Measurements from ENCODE around the gene GPBP1.
"Not testable (repeated sequence)": the region's sequence is repeated elsewhere in the genome, so short reads cannot be mapped to it uniquely, and the experiment has no call there.

Gene GPBP1

GRCh38 chr5:57309022-57309421 lies 135.2 kb downstream of the GPBP1 start:
- H3K27ac ChIP-seq (ENCODE audit: low read depth, low read length); H3K9ac ChIP-seq (ENCODE audit: low read length); H3K4me1 ChIP-seq (ENCODE audit: control insufficient read depth, insufficient read depth, low read length); H3K4me3 ChIP-seq (ENCODE audit: low read depth, low read length); H3K36me3 ChIP-seq (ENCODE audit: control insufficient read depth, insufficient read depth, low read length); H3K27me3 ChIP-seq (ENCODE audit: control insufficient read depth, insufficient read depth, low read length): not testable (repeated sequence)
- H3K9me3 ChIP-seq (ENCODE audit: control insufficient read depth, insufficient read depth, low read depth, low read length): peaks cover 32% of the 10 kb centered on the region

GRCh38 chr5:57311251-57311650 lies 137.4 kb downstream of the GPBP1 start:
- no peaks in the 10 kb centered on the region for H3K36me3 ChIP-seq (ENCODE audit: control insufficient read depth, insufficient read depth, low read length)
- no peak overlapping the region for H3K27ac ChIP-seq (ENCODE audit: low read depth, low read length)
- peaks cover 26% of the 10 kb centered on the region for H3K9me3 ChIP-seq (ENCODE audit: control insufficient read depth, insufficient read depth, low read depth, low read length)
- no peaks in the 10 kb centered on the region; the same call in 1 of the 2 replicates for H3K4me1 ChIP-seq (ENCODE audit: control insufficient read depth, insufficient read depth, low read length)
- no peak overlapping the region for H3K9ac ChIP-seq (ENCODE audit: low read length)
- H3K27me3 ChIP-seq (ENCODE audit: control insufficient read depth, insufficient read depth, low read length): no peaks in the 10 kb centered on the region
- no peak overlapping the region for H3K4me3 ChIP-seq (ENCODE audit: low read depth, low read length)

GRCh38 chr5:57311921-57312735 lies 138.3 kb downstream of the GPBP1 start:
- Histone ChIP-seq H3K27me3 (ENCODE audit: control insufficient read depth, insufficient read depth, low read length) (no peaks in the 10 kb centered on the region), H3K36me3 (ENCODE audit: control insufficient read depth, insufficient read depth, low read length) (no peaks in the 10 kb centered on the region), H3K27ac (ENCODE audit: low read depth, low read length) (no peak overlapping the region), H3K4me1 (ENCODE audit: control insufficient read depth, insufficient read depth, low read length) (no peaks in the 10 kb centered on the region; the same call in 1 of the 2 replicates), H3K9me3 (ENCODE audit: control insufficient read depth, insufficient read depth, low read depth, low read length) (peaks cover 24% of the 10 kb centered on the region), H3K9ac (ENCODE audit: low read length) (no peak overlapping the region), H3K4me3 (ENCODE audit: low read depth, low read length) (no peak overlapping the region)

DNA sequence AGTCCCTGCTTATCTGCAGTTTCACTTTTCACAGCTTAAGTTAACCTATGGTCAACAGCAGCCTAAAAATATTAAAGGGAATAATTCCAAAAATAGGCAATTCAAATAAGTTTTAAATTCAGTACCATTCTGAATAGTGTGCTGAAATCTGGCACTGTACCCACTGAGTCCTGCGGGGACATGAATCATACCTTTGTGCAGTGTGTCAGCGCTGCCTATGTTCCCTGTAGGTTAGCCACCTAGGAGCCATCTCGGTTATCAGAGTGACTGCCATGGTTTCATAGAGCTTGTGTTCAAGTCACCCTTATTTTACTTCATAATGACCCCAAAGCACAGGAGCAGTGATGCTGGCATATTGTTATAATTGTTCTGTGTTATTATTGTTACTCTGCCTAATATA lies 139.9 kb downstream of the GPBP1 start:
- Histone ChIP-seq H3K27me3 (ENCODE audit: control insufficient read depth, insufficient read depth, low read length) (no peaks in the 10 kb centered on the region), H3K4me1 (ENCODE audit: control insufficient read depth, insufficient read depth, low read length) (no peaks in the 10 kb centered on the region; the same call in 1 of the 2 replicates), H3K4me3 (ENCODE audit: low read depth, low read length) (no peak overlapping the region), H3K9ac (ENCODE audit: low read length) (no peak overlapping the region), H3K36me3 (ENCODE audit: control insufficient read depth, insufficient read depth, low read length) (no peaks in the 10 kb centered on the region), H3K27ac (ENCODE audit: low read depth, low read length) (no peak overlapping the region), H3K9me3 (ENCODE audit: control insufficient read depth, insufficient read depth, low read depth, low read length) (peaks cover 12% of the 10 kb centered on the region)

Data from HUES6 (cell line).